OCI-LY3 (cell line): ENCODE results near the gene C12orf42.

Experiments used
- CTCF ChIP-seq: fragments of 200-600, 300-600 bp; sonication (generic); IDR thresholded peaks from 2 replicates; pipeline ENCODE4 v1.5.1; 2014; ENCODE audit warnings: antibody characterized with exemption, low read length, low read depth
- EZH2phosphoT487 ChIP-seq: fragments of 200-600 bp; shearing (Covaris generic); IDR thresholded peaks from 2 replicates; pipeline ENCODE4 v1.6.1; 2018; ENCODE audit warnings: antibody characterized with exemption, mixed run types, low read depth

- TF ChIP-seq EZH2phosphoT487 (no peak), CTCF (no peak)
These were observed 50.8 kb downstream of the C12orf42 start for GRCh38 chr12:103444983-103445382.
